Fibroblast of gingiva (primary cell): ENCODE data around the gene TECTB.

Experiments
- DNase-seq: peaks from one replicate; pipeline ENCODE4 v3.0.0-alpha.2; 2011; ENCODE audit warnings: low read depth

Gene TECTB

DNA sequence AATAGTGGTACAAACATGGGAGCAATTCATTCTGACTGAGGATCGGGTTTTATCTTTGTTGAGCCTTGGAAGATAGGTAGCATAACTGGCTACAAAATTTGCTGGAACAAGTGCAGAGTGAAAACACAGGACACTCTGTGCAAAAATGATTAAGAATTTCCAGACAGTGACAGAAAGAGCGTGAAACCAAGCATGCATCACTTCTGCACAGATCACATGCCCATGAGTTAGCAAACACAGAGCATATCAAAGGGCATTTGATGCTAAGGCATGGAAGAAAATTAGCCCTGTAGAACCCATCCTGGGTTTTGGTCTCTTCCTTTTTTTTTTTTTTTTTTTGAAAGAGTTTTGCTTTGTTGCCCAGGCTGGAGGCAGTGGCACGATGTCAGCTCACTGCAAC lies 28.3 kb downstream of the TECTB start:
- DNase-seq = no peak

DNA sequence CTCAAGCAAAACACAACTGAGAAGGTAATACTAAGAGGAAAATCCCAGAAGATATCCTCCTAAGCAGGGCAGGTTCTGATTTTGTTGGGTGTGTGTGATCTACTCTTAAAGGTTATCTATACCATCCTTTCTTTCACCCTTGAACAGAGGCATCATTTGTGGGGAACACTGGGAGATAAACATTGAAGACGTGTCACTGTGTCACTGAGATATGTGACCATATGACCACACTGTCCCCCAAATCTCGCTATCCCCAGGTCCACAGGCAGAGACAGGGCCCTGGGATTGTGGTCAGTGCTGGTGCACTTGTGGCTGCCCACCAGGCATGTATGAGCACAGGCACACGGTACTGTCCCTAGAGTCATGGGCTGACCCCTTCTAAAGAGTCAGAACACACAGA lies 30.0 kb downstream of the TECTB start:
- no peak for DNase-seq

DNA sequence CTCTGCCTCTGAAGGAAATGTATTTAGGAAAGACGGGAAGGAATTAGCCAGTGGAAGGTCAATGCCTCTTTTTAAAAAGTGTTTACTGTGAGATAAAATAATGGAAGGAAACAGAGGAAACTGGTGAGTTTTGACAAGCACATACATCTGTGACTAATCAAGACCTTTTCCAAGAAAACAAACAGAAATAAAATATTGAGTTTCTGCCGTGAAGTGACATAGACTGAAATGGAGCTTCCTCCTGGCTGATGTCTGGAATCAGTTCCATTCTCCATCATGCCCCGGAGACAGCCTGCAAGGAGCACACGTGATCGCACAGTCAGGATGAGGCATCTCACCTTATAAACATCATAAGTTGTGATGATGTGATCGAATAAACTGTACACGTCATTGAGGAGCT lies 30.7 kb downstream of the TECTB start:
- DNase-seq = peak; percentile 3

DNA sequence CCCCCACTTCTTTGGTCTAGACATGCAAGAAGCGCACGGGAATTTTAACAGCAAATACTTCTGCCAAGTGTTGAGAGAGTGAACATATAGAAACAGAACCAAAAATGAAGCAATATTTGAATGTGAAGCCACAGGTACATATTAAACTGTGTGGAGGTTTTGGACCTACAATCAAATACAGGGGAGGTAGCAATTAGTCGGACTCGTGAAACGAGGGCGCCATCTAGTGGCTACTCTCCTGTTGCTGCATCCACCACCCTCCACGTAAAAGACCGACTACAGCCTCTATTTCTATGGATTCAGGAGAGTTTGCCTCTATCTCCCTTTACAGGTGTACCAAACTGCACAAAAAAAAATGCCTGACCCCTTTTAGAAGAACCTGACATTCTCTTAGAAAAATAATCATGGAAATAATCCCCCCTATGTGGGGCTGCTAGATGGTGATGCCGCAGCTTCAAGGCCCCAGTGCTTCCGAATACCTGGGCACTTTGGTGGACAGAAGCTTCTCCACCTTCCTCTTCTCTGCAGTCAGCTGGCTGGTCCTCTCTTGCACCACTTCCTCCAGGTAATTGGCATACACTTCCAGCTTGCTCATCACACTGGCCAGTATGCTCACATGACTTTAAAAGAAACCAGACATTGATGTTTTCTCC lies 31.7 kb downstream of the TECTB start:
- peak; percentile 62 for DNase-seq

DNA sequence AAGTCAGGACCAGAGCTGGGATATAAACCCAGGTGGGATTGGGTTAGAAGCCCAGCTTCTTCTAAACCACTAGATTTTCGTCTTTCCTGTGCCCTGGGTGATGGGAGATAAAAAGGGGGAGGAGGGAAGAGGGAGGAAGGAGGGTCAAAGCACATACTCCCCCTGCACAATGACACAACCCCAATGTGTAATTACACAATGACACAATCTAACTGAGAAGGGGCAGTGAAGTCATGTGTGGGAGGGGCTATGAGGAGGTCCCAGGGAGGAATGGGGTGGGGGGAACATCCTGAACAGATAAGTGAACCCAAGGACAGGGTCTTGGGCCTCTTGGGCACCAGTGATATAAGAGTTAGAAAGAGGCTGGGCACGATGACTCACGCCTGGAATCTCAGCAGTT lies 44.5 kb downstream of the TECTB start:
- no peak for DNase-seq

DNA sequence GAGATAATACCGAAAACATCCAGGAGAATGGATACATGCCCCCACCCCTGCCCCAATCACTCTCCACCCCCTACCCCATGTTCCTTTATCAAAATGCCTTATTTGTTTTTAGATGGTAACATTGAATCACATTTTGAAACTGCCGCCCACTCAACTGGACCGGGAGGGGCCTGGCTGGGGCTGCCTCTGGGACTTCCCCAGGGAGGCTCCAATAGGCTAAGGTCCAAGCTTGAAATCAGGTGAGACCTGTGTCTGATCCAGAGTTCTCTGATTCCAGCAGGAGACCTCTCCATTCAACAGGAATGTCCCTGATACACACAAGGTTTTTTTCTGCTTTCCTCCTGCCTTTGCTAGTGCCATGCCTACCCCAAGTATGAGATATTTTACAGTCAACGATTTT lies 47.0 kb downstream of the TECTB start:
- no peak for DNase-seq

DNA sequence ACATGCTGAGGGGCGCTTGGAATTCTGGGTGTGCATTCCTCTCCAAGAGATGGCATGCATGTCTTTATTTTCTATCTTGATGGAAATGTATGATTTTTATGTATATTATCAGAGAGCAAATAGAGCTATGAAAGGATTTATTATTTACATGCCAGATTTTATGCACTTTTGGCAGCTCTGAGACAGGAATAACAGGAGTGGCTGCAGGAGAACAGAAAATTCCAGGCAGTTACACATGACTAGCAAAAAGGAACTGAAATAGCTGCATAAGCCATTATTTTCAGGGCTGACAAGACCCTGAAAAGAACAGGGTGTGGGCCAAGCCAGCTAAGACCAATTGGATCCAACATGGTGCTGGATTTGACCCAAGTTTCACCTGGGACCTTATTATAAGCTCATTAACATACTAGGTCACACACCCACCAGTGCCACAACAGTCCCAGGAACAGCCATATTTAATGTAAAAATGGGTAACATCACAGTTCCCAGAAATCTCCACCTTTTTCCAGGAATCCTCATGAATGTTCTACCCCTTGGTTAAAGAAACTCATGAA lies 47.5 kb downstream of the TECTB start:
- DNase-seq = no peak

DNA sequence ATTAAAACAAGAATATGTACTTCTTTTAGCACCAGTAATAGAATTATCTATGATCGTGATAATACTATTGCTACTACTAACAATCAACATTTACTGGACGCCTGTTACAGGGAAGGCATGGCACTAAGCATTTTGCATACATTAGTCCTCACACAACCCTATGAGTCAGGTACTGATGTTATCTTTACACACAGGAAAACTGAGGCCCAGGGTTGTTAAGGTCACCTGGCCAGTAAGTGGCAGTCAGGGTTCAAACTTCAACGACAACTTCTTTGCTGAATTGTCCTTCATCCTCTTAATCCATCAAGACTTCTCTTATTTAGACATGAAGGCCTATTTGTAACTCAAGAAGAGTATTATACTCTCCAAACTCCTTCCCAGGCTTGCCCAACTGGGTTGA lies 48.8 kb downstream of the TECTB start:
- DNase-seq = no peak

DNA sequence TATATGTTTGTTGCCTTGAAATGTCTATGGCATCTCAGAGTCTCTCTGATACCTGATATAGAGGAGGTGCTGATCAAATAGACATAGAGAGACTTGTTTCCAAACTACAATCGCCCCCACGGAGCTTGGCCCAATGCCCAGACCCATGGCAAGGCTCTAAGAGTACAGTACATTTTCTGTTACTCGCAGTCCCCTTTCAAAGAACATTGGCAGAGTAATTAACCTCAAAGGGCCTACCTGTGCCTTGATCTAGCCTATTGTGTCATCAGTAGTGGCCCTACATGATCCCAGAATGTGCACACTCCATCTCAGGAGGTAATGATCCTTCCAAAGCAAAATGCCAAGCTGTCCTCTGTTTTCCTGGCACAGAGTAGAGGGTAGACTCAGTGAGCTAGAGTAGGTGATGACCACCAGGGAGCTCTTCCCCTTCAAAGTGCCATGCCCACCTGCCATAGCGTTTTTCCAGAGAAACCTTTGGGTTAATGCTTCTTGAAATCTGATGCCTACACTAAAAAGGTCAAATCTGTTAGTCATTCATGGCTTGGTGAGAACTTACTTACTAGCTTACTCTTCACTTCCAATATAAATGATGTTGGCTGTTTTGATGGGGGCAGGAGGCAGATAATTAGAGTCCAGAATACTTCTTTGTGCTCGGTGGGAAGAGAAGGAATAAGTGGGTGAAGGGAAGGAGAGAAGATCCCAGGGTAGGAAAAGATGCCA lies 49.5 kb downstream of the TECTB start:
- no peak for DNase-seq

DNA sequence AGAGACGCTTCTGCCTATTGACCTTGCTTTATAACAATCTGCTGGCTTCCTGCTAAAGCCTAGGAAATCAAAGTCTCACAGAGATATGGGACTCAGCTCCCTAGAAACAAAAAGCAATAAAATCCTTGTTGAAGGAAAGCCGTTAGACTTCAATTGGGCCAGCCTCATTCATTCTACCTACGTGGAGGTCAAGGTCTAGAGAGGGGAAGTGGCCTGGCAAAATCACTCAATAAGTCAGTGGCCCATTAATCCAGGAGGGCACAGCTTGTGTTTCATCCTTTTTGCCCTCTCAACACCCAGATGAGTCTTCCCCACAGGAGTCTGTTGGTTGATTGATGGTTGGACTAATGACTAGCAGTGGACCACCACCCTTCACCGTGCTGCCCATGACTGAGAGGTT lies 50.3 kb downstream of the TECTB start:
- no peak for DNase-seq

DNA sequence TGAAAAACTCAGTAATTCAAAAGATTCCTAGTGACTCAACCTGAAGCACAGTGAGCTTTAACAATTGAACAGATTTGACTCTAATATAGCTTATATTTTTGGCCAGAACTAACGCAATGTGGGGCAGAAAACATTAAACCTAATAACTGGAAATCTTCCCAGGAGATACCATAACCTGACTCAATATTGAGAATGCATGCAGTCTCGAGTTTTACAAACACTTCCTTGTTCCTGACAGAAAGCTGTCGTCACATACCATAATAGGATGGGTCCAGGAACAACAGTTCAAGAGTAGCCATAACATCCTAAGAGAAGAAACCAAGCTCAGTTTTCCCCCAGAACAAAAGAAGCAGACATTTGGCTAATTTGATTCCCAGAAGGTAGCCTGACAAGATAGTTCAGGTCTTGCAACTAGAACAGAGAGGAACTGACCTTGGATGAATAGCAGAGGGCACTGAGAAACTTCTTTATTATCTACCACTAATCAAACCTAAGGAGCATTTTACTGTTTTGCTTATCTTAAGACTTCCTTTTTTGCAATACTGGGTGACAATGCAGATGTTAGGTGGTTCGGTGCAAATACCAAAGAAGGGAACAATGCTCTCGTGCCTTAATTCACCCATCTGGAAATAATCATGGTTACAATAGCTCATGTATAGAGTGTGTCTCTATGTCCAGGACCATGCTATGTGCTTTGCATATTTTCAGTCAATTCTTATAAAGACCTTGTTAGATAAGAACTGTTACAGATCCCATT lies 52.1 kb downstream of the TECTB start:
- DNase-seq = no peak

DNA sequence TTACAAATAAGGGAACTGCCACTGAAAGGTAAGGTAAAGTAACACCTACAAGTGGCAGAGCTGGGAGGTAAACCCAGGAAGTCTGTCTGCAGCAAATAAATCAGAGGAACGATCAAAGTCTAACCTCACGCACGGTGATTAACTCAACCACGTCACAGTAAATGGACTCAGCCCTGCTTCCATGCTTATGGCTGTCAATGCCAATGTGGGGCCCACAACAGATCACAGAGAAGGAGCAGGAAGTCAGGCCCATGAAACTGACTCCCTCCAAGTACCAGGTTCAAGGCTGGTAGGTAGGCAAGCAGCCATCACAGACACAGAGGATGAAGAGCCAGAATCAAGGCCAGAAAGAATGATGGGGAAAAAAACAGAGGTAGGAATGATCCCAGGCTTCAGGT lies 52.7 kb downstream of the TECTB start:
- DNase-seq = no peak

DNA sequence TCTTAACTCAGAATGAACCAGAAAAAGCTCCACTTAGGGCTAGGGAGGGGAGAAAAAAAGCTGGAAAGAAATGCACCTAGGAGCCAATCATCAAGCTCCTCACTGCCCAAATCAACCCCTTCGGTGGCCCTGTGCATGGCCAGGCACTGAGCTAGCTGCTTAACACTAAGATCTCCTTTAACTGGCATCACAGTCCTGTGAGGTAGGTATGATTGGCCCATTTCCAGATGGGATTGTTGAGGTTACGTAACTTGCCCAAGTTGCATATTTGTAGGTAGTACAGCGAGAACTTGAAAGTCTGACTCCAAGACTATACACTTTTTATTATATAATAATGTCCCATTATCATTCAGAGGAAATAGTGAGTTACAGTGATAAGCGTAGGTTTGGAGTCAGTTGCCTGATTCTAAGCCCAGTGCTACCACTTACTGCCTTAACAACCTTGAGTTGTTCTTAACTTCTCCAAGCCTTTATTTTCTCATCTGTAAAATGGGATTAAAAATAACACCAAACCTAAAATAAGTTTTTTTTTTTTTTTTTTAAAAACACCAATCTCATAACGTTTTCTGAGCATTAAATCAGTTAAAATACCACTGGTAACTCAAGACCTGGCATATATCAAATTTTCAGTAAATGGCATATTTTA lies 53.5 kb downstream of the TECTB start:
- DNase-seq = no peak

DNA sequence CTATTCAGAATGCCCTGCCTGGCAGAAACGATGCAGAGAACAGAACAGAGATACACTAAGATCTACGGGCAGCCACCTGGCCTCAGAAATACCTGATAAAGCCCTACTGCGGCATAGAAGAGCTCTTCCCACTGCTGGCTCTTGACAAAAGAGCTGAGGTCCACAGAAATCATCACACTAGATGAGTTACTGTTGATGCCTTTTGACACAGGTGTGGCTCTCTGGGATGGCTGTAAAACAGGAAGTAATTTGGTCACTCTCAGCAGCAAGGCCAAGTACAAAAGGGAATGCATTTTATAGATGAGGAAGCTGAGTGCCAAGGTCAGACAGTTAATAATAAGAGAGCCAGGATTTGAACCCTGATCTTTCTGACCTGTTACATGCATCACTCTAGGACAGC lies 55.8 kb downstream of the TECTB start:
- no peak for DNase-seq

DNA sequence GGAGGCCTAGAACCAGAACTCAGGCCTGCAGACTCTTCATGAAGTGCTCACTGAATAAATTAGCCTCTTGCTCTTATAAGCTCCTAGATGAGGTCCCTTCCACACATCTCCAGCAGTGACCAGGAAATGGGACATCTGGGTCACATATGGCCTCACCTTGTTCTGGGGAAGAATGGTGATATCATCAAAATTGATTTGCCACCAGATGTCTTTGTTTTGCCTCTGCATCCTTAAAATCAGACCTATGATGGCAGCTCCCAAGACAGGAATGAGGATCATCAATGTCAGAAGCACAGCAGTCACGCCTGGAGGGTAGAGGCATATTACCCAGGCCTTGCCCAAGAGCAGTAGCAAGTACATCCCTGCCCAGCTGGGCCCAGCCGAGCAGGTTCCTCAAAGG lies 57.4 kb downstream of the TECTB start:
- no peak for DNase-seq

DNA sequence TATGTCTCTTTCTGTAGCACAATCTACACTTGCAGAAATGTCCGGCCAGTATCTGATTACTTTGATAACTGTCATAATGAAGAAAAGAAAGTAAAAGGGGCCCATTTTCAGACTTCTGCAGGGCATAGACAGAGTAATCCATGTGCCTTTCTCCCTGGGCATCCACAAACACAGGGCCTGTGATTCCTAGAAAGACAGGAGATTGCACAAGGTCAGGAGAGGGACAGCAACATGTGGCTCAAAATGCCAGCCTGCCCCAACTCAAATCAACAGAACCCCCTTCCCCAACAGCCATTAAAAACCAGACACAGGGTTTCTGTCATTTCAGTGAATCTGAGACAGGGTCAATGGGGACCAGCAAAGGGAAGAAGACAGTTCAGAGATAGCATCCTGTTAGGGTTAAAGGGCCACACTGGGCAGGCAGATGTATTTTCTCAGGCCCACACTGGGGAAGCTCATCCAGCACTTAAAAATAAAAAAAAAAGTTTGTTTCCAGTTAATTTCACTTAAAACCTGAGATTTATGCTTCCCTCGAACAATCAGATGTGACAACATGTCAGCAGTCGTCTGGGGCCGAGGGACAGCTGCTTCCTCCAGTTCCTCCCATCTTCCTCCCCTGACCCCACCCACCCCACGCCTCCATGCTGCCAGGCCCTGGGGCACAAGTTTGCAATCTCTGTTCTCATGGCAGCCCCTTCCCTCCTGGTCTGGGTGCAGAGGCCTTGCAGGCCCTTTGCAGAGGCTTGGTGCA lies 60.0 kb downstream of the TECTB start:
- no peak for DNase-seq

DNA sequence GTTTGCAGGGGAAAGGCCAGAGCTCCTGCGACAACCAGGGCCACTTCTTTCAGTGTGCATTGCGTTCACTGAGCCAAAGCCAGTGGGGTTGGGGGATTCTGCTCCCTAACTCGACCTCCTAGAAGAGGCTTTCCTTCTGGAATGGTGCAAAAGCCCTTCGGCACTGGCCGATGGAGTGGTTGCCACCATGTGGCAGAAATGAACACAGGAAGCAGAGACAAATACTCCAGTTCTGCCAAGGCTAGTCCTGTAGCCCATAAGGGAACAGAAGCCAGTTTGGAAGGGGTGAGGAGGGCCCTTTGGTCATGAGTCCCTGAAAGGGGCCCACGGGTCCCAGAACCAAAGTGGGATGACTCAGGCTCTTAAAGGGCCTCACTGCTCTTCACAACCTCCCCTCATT lies 61.1 kb downstream of the TECTB start:
- DNase-seq = no peak

DNA sequence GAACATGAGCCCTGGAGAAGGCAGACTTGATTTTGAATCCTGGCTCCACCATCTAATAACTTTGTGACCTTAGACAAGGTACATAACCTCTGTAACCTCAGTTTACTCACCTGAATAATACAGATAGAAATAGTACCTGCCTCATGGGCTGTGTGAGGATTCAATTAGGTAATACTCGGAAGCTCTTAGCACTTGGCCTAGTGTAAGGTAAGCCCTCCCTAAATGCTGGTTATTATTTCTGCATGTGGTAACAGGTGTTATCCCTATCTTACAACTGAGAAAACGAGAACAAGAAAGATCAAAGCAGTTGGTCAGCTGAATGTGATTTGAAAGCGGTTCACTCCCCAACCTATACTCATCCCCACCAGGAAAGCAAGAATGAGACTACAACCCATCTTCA lies 62.0 kb downstream of the TECTB start:
- no peak for DNase-seq

DNA sequence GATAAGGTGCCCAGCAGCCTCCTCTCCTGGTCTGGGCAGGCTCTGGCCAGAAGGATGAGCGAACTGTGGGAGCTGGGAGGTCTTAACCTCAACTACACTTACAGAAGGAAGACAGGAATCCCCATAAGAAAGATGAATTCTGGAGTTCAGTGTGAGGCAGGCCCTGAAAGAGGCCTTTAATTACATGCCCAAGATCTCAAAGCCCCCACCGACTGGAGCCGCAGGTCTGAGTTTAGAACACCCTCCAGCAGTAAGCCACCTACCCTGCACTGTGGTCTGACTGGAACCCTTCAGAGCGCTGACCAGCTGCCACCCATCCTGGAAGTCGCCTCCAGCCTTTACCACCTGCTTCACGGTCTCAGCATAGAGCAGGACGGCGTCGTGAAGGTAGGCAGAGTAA lies 62.5 kb downstream of the TECTB start:
- DNase-seq = no peak

DNA sequence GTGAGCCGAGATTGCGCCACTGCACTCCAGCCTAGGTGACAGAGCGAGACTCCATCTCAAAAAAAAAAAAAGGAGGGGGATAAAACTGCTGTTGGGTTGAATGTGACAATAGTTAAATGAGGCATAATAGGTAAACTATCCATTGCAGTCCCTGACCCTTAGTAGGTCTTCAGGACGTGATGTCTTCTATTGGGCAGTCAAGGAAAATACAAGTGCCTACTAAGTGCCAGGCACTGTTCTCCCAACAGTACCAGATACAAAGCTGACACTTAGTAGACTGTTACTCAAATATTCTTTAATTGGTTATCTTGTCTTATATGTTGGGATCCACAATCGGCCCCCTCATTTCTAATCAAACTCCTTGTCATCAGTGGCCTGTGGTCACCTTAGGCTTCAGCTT lies 63.6 kb downstream of the TECTB start:
- no peak for DNase-seq

DNA sequence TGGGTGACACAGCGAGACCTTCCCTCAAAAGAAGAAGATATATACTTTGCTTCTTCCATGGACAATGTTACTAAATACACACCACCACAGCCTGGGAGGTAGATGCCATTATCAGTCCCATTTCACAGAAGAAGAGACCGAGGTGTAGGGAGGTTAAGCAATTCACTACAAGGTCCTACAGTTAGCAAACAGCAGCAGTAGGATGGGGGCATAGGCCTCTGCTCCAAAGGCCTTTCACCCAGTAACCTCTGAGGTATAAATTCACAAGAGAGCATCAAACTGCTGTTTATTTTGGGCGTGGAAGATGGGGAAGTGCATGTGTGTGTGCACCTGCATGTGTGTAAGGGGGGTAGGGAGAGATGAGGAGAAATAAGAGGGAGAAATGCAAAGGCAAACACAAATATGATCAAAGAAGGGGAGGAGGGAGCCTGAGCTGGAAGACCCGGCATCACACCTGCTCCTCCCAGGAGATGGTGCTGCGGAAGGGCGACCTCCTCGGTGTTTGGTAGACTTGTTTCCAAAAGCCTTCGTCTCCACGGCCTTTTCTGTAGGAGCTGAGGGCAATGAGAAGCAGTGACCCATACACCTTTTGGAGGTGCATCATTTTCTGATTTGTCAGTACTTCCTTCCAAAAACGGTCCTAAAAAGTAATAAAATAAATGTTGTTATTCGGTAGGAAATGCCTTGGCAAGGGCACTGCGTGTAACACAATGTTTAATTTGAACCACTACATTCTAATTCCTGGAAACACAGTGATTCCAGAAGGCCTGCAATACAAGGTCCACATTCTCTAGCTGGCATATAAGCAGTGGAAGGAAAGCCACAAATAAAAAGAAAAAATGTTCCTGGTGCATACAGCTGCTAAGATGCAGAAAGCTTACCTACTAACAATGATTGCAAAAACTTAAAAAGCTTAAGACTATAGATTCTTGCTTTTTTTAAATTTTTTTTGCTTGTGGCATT lies 64.8 kb downstream of the TECTB start:
- no peak for DNase-seq
